NCI-H82 (cell line): ENCODE data around the gene ARHGAP10.

Source experiments
- DNase-seq: peaks from one replicate; lab custom pipeline; 2025; lab: John Stamatoyannopoulos, UW

ARHGAP10 gene

DNA sequence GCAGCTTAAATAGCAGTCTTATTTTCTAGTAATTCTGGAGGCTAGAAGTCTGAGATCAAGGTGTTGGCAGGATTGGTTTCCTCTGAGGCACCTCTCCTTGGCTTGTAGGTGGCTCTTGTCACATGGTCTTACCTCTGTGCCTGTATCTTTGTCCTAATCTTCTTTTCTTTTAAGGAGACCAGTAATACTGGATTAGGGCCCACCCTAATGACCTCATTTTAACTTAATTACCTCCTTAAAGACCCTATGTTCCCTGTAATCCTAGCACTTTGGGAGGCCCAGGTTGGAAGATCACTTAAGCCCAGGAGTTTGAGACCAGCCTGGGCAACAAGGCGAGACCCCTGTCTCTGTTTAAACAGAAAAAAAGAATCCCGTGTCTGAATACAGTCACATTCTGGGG is 38.9 kb downstream of the ARHGAP10 start:
- DNase-seq = peak; percentile 93

DNA sequence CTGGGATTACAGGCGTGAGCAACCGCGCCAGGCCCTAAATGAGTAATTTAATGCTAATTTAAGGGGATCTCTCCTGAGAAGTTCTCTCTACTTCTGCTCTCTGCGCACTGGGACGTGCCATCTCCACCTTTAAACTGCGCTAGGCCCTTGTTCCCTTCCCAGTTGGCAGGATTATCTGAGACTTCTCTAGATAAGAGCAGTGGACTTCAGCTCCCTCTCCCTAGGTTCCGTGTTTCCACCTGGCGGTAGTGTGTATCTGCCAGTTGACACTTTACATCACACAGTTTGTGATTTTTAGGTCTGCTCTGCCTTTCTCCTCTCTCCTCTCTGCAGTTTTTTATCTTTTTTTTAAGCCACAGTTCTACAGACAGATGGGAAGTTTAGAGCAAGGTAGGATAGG is 40.2 kb downstream of the ARHGAP10 start:
- DNase-seq = peak; percentile 52

DNA sequence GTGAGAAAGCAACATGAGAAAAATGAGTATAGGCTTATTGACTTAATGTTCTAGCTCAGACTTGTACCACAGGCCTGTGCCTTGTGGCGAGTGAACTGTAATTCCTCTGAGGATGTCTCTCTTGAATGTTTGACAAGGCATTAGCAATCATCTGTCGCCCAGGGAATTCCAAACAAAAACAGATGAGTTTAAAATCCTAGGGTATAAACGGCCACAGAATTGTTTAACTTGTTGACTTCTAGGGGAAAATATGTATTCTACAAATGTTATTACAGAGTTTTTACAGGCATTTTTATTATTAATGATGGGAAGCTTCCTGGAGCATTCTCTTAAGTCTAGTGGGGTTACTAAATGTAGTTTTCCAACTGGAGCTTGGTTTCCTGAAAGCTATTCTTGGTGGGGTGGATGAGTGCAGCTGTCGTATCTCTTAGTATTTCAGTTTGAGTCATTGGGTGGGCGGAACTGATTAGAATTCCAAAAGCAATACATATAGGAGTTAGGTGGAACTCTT is 40.6 kb downstream of the ARHGAP10 start:
- peak; percentile 68 for DNase-seq

DNA sequence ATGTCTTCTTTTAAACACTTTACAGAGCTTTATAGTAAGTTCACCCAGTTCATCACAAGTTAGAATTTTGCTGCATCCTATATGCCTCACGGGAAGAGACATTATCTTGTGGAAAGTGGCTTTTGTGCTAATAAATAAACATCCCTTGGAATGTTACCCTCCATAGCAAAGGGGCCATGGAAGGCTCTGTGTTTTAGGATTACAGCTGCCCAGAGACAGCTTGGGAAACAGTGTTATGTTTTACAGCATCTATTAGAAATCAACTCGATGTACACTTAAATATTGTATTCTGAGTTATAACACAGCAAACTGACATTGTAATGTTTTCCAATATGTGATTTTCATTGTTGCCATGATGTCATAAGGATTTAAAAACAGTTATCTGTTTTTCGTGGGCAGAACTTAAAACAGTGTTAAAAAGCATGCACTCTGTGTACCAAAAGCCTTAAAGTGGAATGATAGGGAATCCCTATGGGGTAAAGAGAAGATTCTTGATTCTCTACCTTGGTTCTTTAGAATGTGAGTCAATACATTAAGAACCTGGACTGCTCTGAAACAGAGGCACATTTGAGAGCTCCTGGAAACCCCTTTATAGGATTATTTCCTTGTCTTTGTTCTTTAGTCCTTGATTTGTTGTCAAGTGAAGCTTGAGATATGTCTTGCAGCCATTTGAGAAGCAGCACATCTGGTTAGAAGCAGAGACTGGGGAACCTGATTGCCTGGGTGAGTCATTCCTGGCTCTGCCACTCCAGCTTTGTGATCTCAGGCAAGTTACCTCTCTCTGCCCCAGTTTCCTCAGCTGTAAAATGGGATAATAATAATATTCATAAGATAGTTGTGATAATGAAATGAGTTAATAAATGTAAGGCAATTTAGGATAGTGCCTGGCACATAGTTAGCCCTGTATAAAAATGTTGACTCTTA is 41.6 kb downstream of the ARHGAP10 start:
- DNase-seq = peak; percentile 85

DNA sequence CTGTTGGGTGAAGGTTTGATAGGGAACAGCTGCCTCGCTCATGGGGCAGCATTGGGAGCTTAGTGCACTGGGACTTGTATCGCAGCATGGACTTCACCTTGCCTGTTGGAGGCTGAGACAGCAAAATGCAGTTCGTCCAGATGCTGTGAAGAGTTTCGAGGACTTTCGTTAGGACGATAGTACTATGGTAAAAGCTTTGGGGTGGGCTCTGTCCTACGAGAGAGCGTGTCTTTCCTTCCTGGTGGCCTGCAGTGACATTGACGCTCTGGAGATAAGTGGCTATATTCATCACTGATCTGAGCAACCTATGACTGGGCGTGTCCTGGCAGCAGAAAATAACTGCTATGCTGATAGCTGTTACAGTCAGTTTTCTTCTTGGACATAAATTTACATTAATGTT is 44.8 kb downstream of the ARHGAP10 start:
- no peak for DNase-seq

DNA sequence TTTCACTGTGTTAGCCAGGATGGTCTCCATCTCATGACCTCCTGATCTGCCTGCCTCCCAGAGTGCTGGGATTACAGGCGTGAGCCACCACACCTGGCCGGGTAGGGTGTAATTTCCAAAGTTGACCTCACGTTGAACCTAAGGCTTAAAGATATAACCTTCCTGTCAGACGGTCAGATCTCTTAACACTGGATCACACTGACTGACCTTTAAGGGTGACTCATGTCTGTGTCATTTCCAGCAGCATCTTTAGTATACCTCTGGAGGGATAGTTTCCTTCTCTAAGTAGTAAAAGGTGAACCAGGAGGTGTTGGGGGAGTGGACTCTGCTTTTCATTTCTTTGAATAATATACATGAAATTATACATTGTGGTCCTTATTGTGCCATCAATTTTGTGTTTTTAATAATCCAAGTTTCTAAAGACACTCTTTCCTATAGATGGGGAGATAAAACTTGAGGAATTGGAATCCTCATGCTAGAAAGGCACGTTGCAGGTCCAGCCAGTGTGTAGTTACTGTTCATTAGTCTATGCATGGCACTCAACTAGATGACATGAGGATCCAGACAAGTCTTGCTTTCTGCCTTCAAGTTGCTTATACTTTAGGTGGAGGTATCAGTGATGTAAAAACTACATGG is 45.7 kb downstream of the ARHGAP10 start:
- DNase-seq = no peak

DNA sequence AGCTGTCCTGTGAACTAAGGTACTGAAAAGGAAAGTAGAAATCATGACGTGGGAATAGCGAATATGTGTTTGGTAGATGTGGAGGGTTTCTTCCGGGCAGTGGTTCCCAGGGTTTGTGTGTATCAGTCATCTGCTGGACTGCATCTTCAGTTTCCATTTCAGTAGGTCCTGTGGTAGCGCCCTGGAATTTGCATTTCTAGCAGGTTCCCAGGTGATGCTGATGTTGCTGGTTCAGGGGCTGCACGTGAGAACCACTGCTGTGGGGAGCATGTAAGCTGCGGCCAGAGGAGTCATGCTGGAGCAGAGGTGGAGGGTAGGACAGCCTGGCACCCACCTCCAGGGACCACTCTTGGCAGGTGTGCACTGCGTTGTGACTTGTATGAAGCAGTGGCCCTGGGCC is 47.1 kb downstream of the ARHGAP10 start:
- DNase-seq = no peak

DNA sequence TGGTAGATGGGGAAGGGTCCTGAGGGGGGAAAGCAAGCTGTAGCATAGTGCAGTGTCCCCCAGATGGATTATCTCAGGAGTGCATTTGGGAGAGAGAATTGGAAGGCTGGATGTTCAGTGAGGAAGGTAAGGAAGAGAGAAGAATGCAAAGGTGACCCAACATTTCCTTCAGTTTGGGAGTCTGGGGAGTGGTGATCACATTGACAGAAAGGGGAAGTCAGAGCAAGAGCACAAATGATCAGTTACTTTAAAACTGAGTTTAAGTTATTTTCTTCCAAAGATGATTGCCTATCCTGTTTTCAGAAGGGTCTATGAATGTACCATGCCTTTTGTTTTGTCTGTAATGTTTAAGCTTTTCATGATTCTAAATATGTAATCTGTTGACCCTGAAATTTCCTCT is 47.6 kb downstream of the ARHGAP10 start:
- DNase-seq = no peak

DNA sequence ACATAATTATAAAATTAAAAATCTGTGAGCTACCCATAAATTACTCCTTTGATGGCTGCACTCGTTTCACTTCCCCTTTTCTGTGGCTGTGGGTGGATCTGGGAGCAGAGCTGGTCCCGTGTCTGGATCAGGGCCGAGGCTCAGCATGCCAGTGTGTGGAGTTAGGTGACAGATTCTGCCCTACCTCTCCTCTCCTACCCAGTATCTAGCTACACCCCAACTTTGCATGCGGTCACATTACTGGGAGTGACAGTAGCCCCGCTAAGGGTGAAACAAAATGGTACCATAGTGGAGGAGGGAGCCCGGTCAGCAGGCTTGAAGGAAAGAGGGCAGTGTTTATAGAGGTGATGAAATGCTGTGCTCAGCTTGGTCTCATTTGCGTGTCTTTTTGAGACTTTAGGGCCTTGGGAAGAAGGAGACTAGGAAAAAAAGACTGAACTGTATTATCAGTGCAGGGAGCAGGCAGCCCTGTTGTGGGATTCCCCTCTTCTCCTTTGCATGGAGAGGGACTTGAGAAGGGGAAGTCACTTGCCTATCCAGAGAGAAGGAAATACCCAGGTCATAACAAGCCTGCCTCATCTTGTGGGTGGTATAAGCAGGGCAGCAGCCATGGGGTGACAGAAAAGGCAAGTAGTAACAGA is 48.4 kb downstream of the ARHGAP10 start:
- no peak for DNase-seq

DNA sequence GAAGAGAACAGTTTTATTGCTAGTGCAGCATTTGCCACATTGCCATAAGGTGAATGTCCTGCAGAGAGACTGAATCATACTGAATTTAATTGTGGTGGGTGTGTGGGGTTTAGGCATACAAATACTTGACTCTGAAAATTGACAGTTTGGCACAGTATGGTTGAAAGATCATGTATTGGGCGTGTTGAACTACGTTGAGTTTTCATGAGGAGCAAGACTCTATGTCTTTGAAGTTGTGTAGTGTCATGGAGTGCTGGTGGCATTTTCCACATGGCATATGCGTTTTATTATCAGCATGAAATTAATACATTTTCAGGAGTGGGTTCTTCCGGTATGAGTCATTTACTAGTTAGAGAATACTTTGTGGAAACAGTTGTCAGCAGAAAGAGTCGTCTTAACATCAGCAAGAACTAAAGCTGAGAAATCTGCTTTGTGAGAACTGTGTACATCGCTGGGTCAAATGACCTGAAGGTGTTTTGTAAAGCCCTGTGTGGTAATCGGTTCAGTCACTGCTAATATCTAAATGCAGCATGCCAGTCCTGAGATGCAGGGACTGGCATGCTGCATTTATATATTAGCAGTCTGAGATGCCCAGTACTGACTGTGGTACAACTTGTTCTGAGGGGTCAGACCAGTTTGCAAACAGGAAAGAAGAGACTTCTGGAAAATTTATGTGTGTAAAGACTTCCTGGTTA is 50.3 kb downstream of the ARHGAP10 start:
- peak; percentile 25 for DNase-seq

DNA sequence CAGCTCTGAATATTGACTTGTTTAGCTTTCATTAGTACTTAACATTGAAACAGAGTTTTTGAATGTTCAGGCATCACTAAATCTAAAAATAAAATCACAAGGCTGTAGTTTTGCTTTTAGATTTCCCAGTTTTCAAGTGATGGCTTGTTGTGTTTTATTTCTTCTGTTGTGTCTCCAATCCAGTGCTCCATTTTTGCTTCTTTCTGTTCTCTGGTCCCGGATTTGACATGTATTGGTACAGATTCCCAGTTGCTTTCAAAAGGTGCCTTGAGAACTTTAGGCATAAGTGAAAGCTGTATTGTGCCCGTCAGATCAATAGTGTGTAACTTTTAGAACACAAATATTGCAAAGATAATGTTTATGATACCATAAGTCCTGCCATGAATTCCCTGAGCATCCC is 53.2 kb downstream of the ARHGAP10 start:
- peak; percentile 23 for DNase-seq

DNA sequence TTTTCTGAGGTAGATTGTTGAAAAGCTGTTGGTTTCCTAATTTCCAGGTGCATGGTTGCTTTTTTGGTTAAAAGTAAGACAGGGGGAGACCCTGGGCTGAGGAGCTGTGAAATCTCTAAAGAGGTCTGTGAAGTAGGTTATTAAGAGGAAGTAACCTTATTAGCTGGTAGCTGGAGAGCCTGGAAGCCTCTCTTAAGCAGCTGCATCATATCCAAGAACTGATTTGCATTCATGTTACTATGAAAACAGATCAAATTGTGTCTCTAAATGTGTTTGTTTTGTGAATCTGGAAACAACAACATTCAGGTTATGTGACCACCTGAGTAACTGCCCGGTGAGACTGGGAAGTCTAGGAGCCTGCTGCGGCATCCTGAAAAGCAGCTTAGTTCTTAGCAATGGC is 54.1 kb downstream of the ARHGAP10 start:
- peak; percentile 78 for DNase-seq

DNA sequence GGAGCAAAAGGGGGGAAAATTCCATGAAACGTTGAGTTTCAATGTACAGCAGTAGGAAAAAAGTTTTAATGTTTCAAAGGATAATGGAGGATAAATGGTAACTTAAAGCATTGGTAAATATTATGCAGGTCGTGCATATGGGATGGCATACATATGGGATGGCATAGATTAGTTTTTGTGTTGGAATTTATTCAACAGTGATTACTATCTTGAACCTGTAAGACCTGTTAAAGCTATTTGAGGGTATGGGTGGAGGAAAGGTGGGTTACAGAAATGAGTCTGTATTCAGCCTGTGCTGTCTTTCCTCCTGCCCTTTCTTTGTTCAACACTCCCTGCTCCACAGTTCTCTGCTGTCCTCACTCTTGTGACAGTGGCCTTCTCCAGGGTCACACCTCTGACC is 54.6 kb downstream of the ARHGAP10 start:
- no peak for DNase-seq

DNA sequence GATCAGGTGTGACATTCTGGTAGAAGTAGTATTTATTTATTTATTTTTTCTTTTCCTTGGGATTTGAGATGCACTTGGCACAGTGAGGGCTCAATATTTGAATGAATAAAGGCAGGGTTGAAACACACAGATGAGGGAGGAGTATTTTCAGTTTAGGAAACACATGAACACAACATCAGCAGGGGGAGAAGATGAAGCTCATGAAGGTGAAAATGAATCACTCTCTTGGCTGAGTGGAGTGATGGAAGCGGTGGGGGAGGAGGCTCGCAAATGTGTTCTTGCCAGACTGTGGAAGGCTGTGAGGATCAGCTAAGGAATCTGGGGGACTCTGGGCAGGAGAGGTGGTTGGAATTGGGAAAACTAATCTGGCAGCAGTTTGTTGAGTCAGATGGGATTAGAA is 55.3 kb downstream of the ARHGAP10 start:
- peak; percentile 43 for DNase-seq

DNA sequence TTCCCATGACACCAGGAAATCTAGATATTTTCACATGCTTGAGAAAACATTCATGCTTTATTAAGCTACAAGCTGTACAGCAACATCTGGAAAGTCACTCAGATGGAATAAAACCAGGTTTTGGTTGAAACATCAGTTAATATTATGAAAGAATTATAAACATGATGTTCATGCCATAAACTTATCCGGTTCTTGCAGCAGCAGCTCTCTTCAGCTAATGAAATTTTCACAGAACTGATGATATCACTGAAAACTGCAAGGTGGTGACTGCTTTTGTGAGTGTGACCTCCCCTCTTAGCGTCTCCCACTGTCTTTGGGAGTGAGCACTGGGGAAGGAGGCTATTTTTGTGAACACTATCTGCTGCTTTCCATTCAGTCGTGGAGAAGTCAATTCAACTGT is 56.9 kb downstream of the ARHGAP10 start:
- no peak for DNase-seq

DNA sequence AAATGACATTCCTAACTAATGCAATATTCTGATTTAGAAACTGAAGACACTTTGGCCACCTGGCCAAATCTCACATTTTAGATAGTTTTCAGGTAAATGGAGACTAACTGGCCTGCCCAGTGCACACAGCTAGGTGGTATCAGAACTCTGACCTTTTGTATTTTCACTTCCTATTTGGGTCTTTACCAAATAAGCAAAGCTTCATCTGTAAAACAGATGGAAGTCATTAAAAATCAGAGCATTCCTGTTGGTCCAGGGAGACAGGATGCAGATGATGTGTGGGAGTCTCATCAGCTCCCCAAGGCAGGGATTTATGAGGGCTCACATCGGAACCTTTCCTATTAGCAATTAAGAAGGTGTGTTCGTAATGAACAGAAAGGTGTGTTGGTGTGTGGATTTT is 57.7 kb downstream of the ARHGAP10 start:
- no peak for DNase-seq

DNA sequence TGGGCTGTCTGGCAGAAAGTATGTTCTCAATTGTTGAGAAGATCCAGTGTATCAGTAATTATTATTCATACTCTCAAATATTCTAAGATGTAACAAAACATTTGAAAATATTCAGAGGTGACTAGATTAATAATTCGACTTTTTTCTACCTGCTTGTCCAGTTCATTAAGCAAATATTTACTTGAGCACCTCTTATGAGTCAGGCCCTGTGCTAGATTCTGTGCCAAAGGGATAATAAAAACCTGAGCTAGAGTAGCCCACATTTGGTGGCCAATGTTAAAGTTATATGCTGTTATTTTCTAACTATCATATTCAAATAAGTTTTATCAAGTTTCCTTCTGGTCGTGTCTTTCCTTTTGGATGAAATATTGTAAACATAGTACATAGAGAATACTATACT is 58.5 kb downstream of the ARHGAP10 start:
- DNase-seq = no peak

DNA sequence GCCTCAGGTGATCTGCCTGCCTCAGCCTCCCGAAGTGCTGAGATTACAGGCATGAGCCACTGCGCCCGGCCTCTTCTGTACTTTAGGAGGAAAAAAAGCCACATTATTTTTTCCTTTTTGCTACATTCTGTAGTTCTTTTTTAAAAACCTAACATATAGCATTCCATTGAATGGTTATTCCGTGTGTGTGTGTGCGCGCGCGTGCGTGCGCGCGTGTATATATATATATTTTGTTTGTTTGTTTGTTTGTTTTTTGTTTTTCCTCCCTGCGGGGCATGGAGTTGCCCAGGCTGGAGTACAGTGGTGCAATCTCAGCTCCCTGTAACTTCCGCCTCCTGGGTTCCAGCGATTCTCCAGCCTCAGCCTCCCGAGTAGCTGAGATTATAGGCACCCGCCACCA is 59.5 kb downstream of the ARHGAP10 start:
- DNase-seq = no peak

DNA sequence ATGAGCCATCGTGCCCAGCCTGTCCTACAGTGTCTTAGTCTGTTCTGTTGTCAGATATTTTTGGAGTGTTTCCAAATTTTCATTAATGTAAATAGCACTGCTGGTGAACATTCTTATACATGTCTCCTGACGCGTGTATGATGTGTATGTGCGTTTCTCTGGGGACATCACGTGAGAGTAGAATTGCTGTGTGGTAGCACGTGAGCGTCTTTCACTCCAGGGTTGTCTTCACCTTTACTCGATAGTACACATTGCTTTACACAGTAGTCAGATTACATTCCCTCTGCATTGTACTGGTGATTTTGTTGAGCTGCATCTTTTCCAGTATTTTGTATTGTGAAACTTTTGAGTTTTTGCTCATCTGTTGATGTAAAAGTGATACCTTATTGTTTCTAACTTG is 60.0 kb downstream of the ARHGAP10 start:
- DNase-seq = no peak

DNA sequence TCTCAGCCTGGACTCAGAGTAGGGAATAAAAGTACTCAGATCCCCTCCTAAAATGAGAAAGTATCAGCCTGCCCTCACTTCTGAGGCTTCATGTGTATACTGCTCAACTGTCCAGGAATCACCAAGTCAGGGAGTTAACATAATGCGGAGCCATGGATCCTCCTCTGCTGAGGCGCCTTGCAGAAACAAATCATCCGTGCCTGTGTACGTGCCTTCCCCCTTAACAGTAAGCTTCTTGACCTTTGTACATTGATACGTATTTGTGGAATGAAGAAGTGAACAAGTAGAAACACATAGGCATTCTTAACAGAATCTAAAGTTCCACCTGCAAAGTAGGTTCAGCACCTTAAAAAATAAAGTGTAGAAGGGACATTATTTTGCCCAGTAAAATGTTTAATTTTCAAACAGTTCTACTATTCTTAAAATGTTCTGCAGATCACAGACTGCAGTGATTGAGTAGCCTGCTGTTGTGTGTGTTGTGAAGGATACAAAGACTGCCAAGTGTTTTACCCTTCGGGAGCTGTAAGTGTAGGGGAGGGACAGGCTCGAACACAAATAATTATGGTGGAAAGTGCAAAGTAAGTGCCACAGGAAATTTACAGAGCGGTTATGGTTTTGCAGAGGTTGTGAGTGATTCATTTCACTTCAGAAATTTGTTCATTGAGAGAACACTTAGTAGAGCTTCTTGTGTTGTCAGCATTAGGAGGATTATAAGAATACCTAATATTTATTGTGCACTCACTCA is 61.9 kb downstream of the ARHGAP10 start:
- peak; percentile 2 for DNase-seq

DNA sequence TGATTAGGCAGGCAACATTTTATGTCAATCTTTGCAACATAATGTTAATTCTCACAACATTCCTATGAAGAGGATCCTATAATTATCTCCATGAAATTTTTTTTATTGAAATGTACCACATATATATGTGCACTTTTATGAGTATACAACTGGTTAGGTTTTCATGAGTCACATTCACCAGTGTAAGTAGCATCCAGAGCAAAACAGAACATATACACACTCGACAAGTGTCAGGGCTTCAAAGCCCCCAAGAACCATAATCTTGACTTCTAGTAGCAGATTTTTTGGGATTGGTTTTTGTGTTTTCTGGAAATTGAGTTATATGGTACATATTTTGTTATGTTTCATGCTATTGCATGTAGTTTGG is 62.4 kb downstream of the ARHGAP10 start:
- DNase-seq = no peak
